Measurements from ENCODE around the gene DCDC1. TPM values are rescaled to one million over a fixed set of nuclear protein-coding genes. Genes with fewer than 3 reads are reported as not detected.

The DCDC1 gene
- total RNA-seq, 2 experiments from 2014 or later: 0.13 TPM; not detected in 1

GRCh38 chr11:30992513-30992849 is 377.1 kb downstream of the DCDC1 start:
- H4K20me1 ChIP-seq (ENCODE audit: insufficient read depth, low read length): no peaks in the 10 kb centered on the region
- H3K36me3 ChIP-seq (ENCODE audit: insufficient read depth, low read length): no peaks in the 10 kb centered on the region
- H3K27ac ChIP-seq (ENCODE audit: low read depth, low read length, poor library complexity, severe bottlenecking): no peak overlapping the region
- H3K4me3 ChIP-seq (ENCODE audit: low read depth, low read length, poor library complexity, severe bottlenecking): no peak overlapping the region
- peak; percentile 1 for DNase-seq (ENCODE audit: low spot score)
- TF ChIP-seq EZH2phosphoT487 (IDR thresholded peaks at IDR 0.05; ENCODE audit: borderline replicate concordance, low read depth, low read length) (no peak), CTCF (conservative IDR thresholded peaks at IDR 0.05; ENCODE audit: low read length) (no peak)
- BruUV-seq (replicated peaks): no TSS peak
- H3K9me2 ChIP-seq (ENCODE audit: insufficient read depth, low read length): no peaks in the 10 kb centered on the region
- no peaks in the 10 kb centered on the region for H3K79me2 ChIP-seq (ENCODE audit: insufficient read depth, low read depth, low read length)
- intact Hi-C loops (cut with micrococcal nuclease; ENCODE audit: unreplicated experiment): no loop called here
- ChIA-PET POLR2A (interaction anchor here (1.1 kb wide), 1 partner anchor 39 kb away, joined by 4 read pairs; no protein-coding TSS in a partner anchor), CTCF (ENCODE audit: unreplicated experiment) (no interaction called here)
- H3K9me3 ChIP-seq (ENCODE audit: low read length): no peaks in the 10 kb centered on the region
- H3K4me1 ChIP-seq (ENCODE audit: insufficient read depth, low read length, poor library complexity, severe bottlenecking): no peaks in the 10 kb centered on the region
- H2AFZ ChIP-seq (ENCODE audit: low read length): peak overlapping the region; percentile 8; the same call in 1 of the 2 replicates
- no peak overlapping the region for H3K4me2 ChIP-seq (ENCODE audit: low read length)

- H3K4me2 ChIP-seq (ENCODE audit: low read length): no peak overlapping the region
- BruUV-seq (replicated peaks): no TSS peak
These were observed 377.6 kb downstream of the DCDC1 start for GRCh38 chr11:30991802-30992512.

More at GRCh38 chr11:30991802-30992512, 377.6 kb downstream of the DCDC1 start:
- CTCF ChIA-PET (ENCODE audit: unreplicated experiment): no interaction called here
- Histone ChIP-seq H3K4me1 (ENCODE audit: insufficient read depth, low read length, poor library complexity, severe bottlenecking) (no peaks in the 10 kb centered on the region), H4K20me1 (ENCODE audit: insufficient read depth, low read length) (no peaks in the 10 kb centered on the region), H3K27ac (ENCODE audit: low read depth, low read length, poor library complexity, severe bottlenecking) (no peak overlapping the region), H3K79me2 (ENCODE audit: insufficient read depth, low read depth, low read length) (no peaks in the 10 kb centered on the region), H2AFZ (ENCODE audit: low read length) (peak overlapping the region; percentile 8; the same call in 1 of the 2 replicates), H3K36me3 (ENCODE audit: insufficient read depth, low read length) (no peaks in the 10 kb centered on the region), H3K9me3 (ENCODE audit: low read length) (no peaks in the 10 kb centered on the region), H3K4me3 (ENCODE audit: low read depth, low read length, poor library complexity, severe bottlenecking) (no peak overlapping the region), H3K9me2 (ENCODE audit: insufficient read depth, low read length) (no peaks in the 10 kb centered on the region)
- intact Hi-C loops (cut with micrococcal nuclease; ENCODE audit: unreplicated experiment): no loop called here
- TF ChIP-seq EZH2phosphoT487 (IDR thresholded peaks at IDR 0.05; ENCODE audit: borderline replicate concordance, low read depth, low read length) (no peak), CTCF (conservative IDR thresholded peaks at IDR 0.05; ENCODE audit: low read length) (no peak)
- POLR2A ChIA-PET: interaction anchor here (1.1 kb wide), 1 partner anchor 38 kb away, joined by 4 read pairs; no protein-coding TSS in a partner anchor
- DNase-seq (ENCODE audit: low spot score): no peak
